ENCODE results near the gene ZNF263. TPM values are rescaled to one million over a fixed set of nuclear protein-coding genes. Genes with fewer than 3 reads are reported as not detected.

Gene ZNF263
- total and polyA plus RNA-seq, 2 of the 13 experiments (the other 11 are each of a cell fraction or from before 2014, with no cell fraction given): 10.2 to 41.2 TPM

DNA sequence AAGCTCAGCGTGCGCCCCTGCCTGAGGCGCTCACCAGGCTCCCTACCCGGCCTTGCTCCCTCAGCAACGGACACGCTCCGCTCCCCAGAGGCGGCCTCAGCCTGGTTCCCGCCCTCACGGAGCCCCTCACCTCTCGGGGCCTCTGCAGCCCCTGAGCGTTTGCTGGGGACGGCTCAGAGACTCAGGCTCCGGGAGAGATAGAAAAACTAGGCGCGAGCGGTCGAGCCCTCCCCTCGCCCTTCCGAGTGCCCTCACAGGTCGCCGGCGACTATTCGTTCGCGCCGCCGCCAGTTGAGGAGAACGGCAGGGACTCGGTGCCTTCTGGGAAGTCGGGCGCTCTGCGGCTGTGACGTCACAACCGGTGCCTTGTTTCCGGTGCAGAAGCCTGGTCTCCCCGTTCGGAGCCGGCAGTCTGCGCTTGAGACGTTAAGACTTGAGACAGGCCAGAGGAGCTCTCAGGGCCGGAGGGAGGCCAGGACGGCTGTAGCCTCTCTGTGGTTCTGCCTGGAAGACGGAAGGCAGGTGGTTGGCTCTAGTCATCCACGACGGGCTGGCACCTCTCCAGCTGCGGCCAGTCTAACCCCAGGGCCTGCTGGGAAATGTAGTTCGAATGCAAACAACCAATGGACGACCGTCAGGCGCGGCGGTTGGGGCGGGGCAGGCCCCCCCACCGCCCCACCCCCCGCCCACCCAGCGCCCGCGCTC, 48.3 kb upstream of the ZNF263 start, which contains the start of gene ZNF200 (continued):
- TF ChIP-seq, protein P1, sequence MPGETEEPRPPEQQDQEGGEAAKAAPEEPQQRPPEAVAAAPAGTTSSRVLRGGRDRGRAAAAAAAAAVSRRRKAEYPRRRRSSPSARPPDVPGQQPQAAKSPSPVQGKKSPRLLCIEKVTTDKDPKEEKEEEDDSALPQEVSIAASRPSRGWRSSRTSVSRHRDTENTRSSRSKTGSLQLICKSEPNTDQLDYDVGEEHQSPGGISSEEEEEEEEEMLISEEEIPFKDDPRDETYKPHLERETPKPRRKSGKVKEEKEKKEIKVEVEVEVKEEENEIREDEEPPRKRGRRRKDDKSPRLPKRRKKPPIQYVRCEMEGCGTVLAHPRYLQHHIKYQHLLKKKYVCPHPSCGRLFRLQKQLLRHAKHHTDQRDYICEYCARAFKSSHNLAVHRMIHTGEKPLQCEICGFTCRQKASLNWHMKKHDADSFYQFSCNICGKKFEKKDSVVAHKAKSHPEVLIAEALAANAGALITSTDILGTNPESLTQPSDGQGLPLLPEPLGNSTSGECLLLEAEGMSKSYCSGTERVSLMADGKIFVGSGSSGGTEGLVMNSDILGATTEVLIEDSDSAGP (CRISPR knock-in tag; IDR thresholded peaks at IDR 0.05; ENCODE audit: borderline replicate concordance): peak; percentile 75; the same call in 1 of the 2 replicates
- peak; percentile 42 for TF ChIP-seq PITX1 (CRISPR knock-in tag; IDR thresholded peaks at IDR 0.05)
- TF ChIP-seq ZBTB26 (CRISPR knock-in tag; IDR thresholded peaks at IDR 0.05; ENCODE audit: borderline replicate concordance): no peak
- no peak for TF ChIP-seq ZNF121 (CRISPR knock-in tag; IDR thresholded peaks at IDR 0.05)
- TF ChIP-seq POGZ (CRISPR knock-in tag; IDR thresholded peaks at IDR 0.05): 0 out of 2 replicates have a peak, but pooled peaks have one; percentile 28
- TF ChIP-seq, protein P2, sequence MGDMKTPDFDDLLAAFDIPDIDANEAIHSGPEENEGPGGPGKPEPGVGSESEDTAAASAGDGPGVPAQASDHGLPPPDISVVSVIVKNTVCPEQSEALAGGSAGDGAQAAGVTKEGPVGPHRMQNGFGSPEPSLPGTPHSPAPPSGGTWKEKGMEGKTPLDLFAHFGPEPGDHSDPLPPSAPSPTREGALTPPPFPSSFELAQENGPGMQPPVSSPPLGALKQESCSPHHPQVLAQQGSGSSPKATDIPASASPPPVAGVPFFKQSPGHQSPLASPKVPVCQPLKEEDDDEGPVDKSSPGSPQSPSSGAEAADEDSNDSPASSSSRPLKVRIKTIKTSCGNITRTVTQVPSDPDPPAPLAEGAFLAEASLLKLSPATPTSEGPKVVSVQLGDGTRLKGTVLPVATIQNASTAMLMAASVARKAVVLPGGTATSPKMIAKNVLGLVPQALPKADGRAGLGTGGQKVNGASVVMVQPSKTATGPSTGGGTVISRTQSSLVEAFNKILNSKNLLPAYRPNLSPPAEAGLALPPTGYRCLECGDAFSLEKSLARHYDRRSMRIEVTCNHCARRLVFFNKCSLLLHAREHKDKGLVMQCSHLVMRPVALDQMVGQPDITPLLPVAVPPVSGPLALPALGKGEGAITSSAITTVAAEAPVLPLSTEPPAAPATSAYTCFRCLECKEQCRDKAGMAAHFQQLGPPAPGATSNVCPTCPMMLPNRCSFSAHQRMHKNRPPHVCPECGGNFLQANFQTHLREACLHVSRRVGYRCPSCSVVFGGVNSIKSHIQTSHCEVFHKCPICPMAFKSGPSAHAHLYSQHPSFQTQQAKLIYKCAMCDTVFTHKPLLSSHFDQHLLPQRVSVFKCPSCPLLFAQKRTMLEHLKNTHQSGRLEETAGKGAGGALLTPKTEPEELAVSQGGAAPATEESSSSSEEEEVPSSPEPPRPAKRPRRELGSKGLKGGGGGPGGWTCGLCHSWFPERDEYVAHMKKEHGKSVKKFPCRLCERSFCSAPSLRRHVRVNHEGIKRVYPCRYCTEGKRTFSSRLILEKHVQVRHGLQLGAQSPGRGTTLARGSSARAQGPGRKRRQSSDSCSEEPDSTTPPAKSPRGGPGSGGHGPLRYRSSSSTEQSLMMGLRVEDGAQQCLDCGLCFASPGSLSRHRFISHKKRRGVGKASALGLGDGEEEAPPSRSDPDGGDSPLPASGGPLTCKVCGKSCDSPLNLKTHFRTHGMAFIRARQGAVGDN (CRISPR knock-in tag; IDR thresholded peaks at IDR 0.05): peak; percentile 88
- TF ChIP-seq FOXC1 (CRISPR knock-in tag; IDR thresholded peaks at IDR 0.05; ENCODE audit: borderline replicate concordance): peak; percentile 90
- no peak for TF ChIP-seq ZXDC (CRISPR knock-in tag; IDR thresholded peaks at IDR 0.05)
- peak; percentile 69; the same call in 1 of the 3 replicates for TF ChIP-seq MXI1 (IDR thresholded peaks at IDR 0.05; ENCODE audit: borderline replicate concordance, low read depth, low read length)
- peak; percentile 21; the same call in 1 of the 2 replicates for TF ChIP-seq JUND (CRISPR knock-in tag; IDR thresholded peaks at IDR 0.05)
- no peak for TF ChIP-seq PTBP1 (IDR thresholded peaks at IDR 0.05; ENCODE audit: low read depth, low read length, poor library complexity, severe bottlenecking)
- TF ChIP-seq NR2F2 (IDR thresholded peaks at IDR 0.05; ENCODE audit: borderline replicate concordance, low read depth): peak; percentile 45; the same call in 1 of the 2 replicates

Measured in HepG2 (cell line).